NCI-H82 treated with DMSO at 0.1 percent for 48 hours (cell line): ENCODE data around the gene PCNP.
"Not testable (repeated sequence)": the region's sequence is repeated elsewhere in the genome, so short reads cannot be mapped to it uniquely, and the experiment has no call there.

Experiments used
- DNase-seq: peaks from one replicate; lab custom pipeline; 2025; ENCODE audit not compliant: unreplicated experiment; lab: John Stamatoyannopoulos, UW

PCNP gene

DNA sequence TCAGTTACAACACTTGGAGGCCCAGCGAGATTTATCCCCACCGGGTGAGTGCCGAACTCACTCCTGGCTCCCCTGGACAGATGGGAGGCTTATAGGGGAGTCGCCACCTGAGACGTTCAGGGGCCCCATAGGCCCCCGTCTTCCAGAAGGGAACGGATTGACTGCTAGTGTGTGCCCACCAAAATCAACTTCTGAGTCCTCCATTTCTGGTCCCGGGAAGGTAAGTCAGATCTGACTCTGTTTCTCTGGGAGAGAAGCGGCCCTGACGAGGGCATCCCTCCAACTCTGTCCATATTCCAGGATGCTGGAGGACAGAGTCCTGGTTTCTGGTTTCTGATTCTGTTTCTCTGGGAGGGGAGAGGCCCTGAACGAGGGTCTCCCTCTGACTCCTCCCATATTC lies 58.6 kb downstream of the PCNP start:
- no peak for DNase-seq

DNA sequence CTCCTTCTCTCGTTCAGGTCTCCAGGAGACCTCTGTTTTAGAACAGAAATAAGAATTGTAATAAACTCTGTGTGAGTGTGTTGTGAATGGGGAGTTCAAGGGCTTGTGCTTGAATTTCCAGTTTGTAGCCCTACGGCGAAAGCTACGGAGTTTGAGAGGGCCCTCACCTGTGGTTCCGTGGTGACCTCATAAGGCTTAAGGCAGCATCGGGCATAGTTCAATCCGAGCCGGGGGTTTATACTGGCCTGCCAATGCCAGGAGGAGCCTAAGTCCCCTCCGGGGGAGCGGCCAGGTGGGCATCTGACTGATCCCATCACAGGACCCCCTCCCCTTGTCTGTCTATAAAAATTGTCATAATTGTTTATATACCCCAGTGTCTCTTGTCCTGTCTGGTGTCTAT lies 59.2 kb downstream of the PCNP start:
- DNase-seq = no peak

DNA sequence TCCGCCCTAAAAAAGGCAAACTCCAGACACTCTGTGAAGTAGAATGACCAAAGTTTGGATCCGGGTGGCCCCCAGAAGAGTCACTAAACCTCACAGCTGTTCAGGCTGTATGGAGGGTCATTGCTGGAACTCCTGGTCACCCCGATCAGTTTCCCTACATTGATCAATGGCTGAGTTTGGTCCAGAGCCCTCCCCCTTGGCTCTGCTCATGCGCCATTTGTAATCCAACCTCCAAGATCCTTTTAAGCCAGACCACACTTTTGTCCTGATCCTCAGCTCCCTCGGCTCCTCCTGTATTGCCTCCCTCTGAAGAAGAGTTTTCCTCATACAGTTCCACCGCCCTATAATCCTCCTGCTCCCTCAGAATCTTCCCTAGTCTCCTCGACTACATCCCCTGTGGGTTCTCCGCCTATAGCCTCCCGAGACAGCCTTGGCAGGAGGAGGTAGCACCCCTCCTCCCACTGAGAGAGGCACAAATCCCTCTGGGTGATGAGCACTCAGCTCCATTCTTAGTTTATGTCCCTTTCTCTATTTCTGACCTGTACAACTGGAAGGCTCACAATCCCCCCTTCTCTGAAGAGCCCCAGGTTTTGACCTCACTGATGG lies 60.7 kb downstream of the PCNP start:
- DNase-seq = no peak

DNA sequence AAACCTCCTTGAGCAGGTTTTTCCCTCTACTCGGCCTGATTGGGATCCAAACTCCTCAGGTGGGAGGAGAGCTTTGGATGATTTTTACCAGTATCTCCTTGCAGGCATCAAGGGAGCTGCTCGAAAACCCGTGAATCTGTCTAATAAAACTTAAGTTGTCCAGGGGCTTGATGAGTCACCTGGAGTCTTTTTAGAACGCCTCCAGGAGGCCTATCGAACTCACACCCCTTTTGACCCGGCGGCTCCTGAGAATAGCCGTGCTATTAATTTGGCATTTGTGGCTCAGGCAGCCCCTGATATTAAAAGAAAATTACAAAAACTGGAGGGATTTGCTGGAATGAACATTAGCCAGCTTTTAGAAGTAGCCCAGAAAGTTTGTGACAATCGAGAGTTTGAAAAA lies 61.4 kb downstream of the PCNP start:
- DNase-seq = no peak

DNA sequence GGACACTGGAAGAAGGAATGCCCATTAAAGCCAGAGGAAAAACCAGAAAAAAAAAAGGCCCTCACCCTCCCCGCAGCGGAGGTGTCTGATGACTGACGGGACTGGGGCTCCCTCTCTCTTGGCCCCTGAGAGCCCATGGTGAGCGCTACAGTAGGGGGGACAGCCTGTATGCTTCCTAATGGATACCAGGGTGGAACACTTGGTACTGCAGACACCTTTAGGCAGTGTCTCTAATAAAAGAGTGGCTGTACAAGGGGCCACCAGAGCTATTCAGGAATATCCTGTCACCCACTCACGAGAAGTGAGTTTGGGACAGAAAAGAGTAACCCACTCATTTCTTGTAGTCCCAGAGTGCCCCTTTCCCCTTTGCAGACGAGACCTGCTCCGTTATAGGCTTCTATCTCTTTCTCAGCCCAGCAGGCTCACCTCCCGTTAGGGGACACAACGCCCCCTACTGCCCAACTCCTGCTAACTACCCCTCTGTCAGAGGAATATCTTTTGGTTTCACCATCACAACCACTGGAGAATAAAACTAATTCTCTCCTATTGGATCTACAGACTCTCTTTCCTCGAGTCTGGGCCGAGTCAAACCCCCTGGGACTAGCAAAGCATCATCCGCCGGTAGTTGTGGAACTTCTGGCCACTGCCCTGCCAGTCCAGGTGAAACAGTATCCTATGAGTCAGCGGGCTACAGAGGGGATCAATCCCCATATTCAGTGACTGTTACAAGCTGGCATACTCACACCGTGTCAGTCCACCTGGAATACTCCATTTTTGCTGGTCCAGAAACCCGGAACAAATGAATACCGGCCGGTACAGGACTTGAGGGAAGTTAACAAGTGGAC lies 62.2 kb downstream of the PCNP start:
- peak; percentile 10 for DNase-seq

DNA sequence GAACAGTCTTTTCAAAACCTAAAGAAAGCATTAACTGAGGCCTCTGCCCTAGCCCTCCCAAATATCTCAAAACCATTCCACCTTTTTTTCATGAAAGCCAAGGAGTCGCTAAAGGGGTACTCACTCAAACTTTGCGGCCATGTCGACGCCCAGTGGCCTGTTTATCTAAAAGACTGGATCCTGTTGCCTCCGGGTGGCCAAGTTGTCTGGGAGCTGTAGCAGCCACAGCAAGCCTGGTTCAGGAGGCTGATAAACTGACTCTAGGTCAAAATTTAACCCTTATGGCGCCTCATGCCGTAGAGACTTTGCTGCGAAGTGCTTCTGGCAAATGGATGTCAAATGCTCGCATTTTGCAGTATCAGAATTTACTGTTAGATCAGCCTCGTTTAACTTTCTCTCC lies 63.5 kb downstream of the PCNP start:
- no peak for DNase-seq

DNA sequence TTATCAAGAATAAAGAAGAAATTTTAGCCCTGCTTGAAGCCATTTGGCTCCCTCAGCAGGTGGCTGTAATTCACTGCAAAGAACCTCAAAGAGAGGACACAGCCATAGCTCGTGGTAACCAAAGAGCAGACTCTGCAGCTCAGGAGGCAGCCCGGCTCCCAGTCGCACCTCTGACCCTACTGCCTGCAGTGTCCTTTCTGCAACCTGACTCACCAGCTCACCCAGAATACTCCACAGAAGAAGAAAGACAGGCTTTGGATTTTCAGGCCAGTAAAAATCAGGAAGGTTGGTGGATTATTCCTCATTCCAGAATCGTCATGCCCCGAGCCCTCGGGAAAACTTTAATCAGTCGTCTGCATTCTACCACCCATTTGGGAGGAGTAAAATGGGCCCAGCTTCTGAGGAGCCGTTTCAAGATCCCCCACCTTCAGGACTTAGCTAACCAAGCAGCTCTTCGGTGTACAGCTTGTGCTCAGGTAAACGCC lies 64.3 kb downstream of the PCNP start:
- DNase-seq = no peak

DNA sequence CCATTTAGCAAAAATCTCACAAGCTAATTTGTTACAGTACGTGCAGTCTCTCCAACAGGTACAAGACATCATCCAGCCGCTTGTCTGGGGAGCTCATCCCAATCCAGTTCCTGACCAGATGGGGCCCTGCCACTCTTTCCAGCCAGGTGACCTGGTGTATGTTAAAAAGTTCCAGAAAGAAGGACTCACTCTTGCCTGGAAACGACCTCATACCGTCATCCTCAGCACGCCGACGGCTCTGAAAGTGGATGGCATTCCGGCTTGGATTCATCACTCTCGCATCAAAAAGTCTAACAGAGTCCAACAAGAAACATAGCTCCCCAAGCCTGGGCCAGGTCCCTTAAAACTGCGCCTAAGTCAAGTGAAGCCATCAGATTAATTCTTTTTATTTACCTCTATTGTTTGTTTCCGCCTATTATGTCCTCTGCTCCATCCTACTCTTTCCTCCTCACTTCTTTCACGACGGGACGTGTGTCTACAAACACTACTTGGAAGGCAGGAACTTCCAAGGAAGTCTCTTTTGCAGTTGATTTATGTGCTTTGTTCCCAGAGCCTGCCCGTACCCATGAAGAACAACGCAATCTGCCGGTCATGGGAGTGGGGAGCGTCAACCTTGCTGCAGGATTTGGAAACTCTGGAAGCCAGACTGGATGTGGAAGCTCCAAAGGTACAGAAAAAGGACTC lies 65.4 kb downstream of the PCNP start:
- no peak for DNase-seq

DNA sequence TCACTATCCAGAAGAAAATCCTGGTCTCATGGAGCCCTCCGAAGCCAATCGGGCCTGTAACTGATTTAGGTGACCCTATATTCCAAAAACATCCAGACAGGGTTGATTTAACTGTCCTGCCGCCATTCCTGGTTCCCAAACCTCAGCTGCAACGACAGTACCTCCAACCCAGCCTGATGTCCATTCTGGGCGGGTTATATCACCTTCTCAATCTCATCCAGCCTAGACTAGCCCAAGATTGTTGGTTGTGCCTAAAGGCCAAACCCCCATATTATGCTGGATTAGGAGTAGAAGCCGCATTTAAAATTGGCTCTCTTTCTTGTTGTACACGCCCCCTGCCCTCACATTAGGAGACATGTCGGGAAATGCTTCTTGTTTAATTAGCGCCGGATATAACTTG lies 66.3 kb downstream of the PCNP start:
- no peak for DNase-seq

DNA sequence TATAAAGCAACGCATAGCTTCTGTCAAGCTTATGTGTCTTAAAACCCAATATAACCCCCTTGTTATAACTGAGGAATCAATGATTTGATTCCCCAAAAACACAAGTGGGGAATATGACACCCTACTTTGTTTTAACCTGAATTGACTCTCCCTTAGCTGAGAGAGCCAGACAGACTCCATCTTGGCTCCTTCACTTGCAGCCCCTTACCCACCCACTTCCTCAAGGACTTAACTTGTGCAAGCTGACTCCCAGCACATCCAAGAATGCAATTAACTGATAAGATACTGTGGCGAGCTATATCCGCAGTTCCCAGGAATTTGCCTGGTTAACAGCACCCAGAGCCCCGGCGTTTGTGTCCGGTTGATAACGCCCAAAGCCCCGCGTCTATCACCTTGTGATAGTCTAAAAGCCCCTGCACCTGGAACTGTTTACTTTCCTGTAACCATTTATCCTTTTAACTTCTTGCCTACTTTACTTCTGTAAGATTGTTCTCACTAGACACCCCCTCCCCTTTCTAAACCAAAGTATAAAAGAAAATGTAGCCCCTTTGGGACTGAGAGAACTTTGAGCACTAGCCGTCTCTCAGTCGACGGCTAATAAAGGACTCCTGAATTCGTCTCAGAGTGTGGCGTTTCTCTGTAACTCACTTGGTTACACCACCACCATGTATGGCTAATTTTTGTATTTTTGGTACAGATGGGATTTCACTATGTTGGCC lies 67.6 kb downstream of the PCNP start:
- not testable (repeated sequence) for DNase-seq

DNA sequence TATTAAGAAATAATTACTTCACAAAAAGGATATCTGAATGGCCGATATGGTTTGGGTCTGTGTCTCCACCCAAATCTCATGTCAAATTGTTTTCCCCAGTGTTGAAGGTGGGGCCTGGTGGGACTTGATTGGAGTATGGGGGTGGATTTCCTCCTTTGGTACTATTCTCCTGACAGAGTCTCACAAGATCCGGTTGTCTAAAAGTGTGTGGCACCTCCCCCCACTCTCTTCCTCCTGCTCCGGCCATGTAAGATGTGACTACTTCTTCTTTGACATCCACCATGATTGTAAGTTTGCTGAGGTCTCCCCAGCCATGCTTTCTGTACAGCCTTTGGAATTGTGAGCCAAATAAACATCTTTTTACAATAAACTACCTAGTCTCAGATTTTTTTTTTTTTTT lies 68.5 kb downstream of the PCNP start:
- no peak for DNase-seq

DNA sequence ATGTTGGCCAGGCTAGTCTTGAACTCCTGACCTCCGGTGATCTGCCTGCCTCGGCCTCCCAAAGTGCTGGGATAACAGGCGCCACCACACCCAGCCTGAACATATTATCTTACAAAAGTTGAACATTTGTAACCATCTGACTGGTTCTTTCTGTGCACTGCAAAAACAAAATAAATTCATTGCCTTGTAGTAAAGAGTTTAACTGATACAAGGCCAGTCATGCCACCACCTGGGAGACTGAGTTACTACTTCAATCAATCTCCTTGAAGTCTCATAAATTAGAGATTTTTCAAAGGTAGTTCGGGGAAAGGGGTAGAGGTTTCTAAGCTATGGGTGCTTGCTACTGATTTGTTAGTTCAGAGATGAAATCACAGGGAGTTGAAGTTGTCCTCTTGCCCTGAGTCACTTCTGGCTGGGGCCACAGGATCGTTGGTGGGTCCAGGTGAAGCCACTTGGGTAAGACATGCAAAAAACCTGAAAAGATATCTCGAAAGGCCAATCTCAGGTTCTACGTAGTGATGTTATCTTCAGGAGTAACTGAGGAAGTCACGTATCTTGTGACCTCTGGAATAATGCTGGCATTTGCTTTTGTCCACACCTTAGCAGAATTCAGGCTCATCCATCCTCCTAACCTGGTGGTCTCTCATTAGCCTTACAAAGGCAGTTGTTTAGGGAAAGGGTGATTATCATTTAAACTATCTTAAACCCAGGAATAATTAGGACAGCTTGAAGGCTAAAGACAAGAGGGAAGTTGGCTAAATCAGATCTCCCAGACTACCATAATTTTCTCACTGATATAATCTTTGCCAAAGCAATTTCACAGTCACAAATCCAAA lies 69.2 kb downstream of the PCNP start:
- no peak for DNase-seq
